ENCODE results near the gene STOM.
"Not testable (repeated sequence)": the region's sequence is repeated elsewhere in the genome, so short reads cannot be mapped to it uniquely, and the experiment has no call there.

Gene STOM

DNA sequence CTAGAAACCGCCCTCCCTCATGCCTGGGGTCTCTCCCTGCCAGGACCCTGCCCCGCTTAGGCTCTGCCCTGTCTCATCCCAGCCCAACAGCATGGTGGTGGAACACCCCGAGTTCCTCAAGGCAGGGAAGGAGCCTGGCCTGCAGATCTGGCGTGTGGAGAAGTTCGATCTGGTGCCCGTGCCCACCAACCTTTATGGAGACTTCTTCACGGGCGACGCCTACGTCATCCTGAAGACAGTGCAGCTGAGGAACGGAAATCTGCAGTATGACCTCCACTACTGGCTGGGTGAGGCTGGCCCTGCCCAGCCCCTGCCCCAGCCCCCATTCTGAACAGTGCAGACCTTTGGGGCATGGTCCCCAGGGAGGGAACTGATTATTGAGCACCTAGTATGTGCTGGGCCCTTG lies 68.2 kb downstream of the STOM start:
- DNase-seq (ENCODE audit: low read depth in 2 of 3, low spot score in 1 of 3), result no peak

DNA sequence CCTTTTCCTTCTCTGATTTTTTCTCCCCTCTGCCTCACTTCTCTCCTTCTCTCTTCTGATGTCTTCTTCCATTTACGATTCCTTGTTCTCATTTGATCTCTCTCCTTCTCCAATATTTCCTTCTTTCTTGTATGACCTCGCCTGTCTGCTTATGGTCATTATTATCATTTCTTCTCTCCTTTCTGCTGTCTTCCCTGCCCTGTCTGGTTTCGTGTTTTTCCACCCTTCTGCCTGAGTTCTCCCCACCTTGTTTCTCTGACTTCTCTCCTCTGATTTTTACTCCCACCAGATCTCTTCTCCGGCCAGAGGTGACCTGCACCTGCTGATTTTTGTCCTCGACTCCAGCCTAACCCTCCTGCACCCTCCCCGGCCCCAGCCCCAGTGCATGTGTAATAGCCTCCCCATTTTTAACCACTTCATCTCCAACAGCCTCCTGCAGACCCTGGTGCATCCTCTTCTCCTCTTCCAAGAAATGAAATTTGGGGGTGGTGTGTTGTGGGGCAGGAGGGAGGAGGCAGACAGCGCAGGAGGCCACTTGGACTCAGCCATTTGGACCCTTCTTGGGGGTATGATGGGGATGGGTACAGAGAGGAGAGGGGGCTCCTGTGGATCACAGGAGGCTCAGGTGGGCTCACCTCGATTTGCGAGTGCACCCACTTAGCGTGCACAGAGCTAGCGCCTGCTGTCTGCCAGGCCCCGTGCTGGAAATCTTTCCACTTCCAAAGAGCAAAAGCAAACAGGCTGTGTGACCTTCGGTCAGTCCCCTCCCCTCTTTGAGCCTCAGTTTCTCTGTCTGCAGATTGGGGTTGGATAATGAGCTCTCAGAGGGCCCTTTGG lies 69.5 kb downstream of the STOM start:
- no peak for DNase-seq (ENCODE audit: low read depth in 2 of 3, low spot score in 1 of 3)

DNA sequence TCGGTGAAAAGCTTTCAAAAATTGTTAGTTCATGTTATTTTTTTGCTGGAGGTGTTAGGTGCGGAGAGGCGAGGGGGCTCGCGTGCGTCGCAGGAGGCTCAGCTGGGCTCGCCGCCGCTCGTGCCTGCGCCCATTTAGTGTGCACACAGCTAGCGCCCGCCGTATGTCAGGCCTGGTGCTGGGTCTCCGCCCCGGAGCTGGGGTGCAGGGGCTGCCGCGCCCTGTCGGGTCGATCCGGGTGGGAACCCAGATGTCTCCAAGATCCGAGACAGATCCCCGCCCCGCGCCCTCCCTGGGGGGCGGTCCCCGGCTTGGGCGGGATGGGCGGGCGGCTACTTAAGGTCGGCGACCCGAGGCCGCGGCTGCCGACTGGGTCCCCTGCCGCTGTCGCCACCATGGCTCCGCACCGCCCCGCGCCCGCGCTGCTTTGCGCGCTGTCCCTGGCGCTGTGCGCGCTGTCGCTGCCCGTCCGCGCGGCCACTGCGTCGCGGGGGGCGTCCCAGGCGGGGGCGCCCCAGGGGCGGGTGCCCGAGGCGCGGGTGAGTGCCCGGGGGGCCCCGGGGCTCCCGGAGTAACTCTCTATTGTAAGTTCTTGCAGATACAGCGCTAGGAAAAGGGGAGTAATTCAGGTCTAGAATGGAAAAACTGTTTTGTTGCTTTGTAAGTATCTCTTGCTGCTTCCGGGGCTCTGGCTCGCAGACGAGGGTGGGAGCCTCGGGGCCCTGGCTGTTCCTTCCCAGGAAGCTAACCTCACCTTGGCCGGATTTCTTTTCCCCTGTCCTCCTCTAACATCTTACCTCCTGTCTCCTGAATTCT lies 70.4 kb downstream of the STOM start:
- DNase-seq (ENCODE audit: low read depth in 2 of 3, low spot score in 1 of 3), result no peak

DNA sequence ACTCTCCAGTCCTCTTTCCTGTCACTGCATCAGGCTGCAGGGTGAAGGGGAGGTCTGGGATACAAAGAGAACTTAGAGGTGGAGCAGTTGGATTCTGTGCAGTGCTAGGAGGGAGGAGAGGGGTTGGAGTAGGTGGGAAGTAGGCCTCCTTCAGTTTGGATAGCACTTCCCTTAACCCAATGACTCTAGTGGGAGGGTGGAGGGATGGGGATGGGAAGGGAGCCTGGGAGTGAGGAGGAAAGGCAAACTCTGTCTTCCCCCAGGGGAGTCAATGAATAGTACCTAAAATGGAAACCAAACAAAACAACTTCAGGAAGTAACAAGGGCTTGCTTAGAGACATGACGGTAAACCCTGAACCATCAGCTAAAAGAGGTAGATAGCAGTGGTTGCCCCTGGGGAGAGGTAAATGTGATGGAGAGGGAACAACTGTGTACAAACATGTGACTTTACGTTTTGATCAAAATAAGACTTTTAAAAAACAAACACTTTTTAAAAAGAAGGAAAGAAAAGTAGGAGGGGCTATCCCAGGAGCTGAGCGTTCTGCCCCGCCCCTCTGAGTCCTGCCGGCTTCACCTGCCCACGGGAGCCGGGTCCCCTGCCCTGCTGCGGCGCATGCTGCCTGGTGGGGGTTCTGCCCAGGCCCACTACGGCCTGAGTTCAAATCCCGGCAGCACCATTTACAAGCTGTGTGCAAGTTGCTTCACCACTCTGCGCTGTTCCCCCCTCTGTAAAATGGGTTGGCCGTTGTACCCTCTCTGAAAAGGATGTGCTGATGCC lies 71.2 kb downstream of the STOM start:
- DNase-seq (ENCODE audit: low read depth in 2 of 3, low spot score in 1 of 3), result no peak

DNA sequence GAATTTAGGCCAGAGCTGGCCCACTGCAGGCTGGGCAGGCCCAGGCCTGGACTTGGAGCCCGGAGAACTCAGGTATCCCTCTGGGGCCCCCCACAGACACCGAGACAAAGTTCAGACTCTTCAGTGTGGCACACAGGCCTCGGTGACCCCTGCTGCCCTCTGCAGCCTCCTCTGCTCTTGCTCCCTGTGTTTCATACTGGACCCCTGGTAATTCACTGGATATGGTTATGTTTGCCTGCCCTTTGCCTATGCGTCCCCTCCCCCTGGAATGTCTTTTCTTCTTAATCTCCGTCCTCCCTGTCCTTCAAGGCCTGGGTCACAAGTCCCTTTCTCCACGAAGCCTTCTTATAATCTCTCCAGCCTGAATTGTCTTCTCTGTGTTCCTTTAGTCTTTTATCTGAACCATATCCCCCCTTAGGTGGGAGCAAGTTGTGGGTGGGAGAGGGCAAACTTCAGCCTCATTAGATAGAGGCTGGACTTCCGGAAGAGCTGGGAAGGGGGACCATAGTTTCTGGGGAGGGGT lies 72.0 kb downstream of the STOM start:
- DNase-seq (ENCODE audit: low read depth in 2 of 3, low spot score in 1 of 3), result no peak

DNA sequence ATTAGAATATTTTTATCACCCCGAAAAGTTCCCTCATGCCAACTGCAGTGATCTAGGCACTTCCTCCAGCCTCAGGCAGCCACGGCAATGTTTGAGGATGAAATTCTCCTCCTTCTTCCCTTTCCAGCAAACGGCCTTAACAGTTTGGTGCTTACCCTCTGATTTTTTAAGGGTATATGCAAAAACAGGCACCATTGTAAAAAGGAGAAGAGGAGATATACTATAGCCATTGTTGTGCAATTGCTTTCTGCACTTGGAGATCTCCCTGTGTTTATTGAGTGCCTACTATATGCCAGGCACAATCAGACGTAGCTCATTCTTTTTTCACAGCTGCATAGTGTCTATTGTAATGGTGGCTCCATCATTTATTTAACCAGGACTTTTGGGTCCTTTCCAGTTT lies 72.7 kb downstream of the STOM start:
- no peak for DNase-seq (ENCODE audit: low read depth in 2 of 3, low spot score in 1 of 3)

DNA sequence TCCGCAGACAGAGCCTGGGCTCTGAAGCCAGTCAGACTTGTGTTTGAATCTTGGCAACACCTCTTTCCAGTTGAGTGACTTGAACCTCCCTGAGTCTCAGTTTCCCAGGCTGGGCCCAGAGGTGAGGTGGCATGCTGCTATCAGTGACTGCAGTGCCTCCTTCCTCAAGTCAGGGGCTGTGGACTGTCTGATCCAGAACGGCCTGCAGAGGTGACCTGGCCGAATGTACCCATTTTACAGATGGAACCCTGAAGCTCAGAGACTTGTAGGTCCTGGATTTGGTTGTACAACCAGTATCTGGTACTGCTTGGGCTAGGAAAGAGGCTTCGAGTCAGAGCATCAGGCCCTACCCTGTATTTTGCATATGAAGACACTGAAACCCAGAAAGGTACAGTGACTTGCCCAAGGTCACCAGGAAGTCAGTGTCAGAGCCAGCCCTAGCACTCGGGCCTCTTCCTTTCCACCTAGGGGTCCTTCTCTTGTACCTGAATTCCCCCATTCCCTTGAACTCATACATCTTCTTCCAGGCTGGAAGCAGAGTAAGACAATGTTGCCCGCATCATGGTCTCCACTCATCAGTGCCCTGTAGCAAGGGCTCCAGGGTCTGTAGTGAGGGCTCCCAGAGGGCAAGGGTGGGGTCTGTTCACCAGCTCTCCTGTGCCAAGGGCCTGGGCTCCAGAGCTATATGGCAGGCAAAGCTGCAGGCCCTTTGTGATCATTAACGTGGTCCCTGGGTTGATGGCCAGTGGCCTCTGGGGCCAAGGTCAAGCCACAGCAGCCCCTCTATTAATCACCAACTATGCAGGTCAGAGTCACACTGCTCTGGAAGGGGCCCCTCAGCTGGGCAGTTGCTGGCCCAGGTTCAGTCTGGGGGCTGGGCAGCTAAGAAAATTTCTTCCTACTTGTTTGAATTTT lies 73.6 kb downstream of the STOM start:
- no peak for DNase-seq (ENCODE audit: low read depth in 2 of 3, low spot score in 1 of 3)

DNA sequence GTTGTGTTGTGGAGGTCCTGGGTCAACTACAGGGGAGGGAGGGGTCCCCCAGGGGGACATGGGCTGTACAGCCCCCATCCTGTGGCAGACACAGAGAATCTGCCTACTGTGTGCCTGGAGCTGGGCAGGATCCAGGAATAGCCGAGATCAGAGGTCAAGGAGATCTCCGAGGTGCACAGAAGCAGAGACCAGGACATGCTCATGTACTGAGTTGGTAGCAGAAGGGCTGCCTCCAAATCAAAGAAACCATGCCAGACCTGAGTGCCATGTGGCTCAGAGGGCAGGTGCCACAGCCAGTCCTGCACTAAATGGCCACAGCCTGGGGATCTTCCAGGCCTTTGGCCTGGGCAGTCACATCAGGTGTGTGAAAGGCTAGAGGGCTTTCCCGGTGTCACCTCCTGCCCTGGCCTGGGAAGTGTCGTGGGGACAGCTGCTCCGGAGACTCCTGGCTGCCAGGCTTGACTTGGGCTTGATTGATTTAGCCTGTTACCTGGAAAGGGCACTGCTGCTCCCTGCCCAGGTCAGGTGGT lies 74.3 kb downstream of the STOM start:
- no peak for DNase-seq (ENCODE audit: low read depth in 2 of 3, low spot score in 1 of 3)

DNA sequence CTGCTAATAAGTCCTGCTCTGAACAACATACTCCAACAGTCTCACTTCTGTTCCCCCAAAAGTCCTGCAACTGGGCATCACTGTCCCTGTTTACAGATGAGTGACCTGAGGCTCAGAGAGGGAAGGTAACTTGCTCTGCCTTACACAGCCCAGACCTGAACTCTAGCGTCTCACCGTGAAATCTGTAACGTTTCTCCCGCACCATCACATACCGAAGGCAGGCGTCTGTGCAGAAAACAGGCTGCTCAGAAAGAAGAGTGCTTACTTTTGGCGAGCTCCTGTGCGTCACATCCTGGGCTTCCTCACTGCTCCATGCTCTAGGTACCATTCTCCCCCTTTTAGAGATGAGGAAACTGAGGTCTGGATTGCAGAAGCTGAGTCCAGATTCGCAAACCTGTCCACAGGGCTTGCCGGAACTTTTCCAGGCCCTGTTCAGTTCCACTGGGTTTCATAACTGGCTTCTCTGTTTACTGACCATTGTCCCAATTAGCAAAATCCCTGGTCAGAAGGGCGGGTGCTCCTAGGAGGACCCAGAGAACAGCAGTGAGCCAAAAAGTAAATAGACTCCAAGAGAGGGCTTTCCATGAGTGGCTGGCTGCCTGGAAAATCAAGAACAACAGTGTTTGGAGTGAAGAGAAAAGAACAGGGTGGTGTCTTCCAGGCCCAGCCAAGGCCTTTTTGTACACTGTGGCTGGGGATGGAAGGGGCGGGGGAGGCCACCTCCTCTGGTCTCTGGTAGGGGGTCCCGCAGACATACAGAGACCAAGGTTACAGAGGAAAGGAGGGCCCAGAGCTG lies 75.0 kb downstream of the STOM start:
- no peak for DNase-seq (ENCODE audit: low read depth in 2 of 3, low spot score in 1 of 3)

DNA sequence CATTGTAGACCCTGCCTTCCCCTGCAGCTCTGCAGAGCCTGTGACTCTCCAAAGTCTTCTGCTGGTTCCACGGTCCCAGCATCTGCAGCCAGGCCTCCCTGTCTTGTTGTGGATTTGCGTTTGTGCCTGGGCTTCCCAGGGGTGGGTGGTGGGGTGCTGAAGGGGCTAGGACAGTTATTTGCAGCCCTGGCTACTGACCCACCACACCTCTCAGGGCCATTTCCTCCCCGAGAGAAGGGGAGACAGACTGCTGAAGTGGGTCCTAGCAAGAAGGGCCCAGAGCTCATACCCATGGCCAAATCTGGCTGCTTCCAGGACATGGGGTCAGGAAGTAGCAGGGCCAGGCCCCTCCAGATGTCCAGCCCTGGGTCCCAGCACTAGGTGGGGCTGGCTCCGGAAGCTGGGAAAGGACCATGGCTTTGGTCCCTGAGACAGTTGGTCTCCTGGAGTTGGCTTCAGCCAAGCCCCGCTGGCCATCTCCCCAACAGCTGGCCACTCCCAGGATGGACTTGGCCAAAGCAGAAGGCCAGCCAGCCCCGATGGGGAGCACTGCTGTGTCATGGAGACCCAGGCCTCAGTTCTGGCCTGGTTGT lies 75.8 kb downstream of the STOM start:
- no peak for DNase-seq (ENCODE audit: low read depth in 2 of 3, low spot score in 1 of 3)

DNA sequence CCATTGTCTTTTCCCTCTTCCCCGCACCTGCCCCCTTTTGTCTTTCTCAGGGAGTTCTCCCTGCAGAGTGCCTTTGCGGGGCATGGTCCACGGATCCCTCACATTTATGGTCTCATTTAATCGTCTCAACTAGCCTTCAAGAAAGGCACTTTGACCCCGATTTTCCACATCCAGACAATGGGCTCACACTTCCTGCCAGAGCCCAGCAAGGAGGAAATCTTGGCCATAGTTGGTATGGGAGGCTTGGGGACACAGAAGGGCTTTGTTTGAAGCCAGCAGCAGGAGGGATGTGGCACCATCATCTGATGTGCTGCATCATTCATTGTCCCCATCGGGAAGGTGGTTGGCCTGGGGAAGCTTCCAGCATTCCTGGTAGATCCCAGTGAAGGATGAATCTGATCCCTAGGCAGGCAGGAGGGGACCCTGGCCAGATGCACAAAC lies 77.2 kb downstream of the STOM start:
- DNase-seq (ENCODE audit: low read depth in 2 of 3, low spot score in 1 of 3), result no peak

DNA sequence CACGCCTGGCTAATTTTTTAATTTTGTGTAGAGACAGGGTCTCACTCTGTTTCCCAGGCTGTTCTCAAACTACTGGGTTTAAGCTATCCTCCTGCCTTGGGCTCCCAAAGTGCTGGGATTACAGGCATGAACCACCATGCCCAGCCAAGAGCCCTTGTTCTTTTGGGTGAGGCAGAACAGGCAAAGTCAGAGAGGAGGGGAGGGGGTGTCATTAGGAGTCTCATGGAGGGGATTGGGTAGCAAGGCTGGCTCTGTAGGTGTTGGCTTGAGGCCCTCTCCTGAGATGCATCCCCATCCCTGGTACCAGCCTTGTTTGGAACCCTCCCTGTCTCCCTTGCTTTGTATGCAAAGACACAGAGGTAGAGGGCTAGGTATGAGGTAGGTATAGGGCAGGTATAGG lies 78.0 kb downstream of the STOM start:
- DNase-seq (ENCODE audit: low read depth in 2 of 3, low spot score in 1 of 3), result no peak

DNA sequence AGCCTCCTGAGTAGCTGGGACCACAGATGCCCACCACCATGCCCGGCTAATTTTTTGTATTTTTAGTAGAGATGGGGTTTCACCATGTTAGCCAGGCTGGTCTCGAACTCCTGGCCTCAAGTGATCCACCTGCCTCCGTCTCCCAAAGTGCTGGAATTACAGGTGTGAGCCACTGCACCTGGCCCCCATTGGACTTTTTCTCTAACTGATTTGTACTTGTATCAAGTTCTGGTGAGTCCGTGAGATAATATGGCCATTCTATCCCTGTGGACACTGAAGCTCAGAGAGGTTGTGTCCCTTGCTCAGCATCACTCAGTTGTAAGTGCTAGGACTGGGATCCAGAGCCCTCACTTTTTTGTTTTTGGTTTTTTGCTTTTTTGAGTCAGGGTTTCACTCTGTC lies 78.5 kb downstream of the STOM start:
- DNase-seq (ENCODE audit: low read depth in 2 of 3, low spot score in 1 of 3), result not testable (repeated sequence)

DNA sequence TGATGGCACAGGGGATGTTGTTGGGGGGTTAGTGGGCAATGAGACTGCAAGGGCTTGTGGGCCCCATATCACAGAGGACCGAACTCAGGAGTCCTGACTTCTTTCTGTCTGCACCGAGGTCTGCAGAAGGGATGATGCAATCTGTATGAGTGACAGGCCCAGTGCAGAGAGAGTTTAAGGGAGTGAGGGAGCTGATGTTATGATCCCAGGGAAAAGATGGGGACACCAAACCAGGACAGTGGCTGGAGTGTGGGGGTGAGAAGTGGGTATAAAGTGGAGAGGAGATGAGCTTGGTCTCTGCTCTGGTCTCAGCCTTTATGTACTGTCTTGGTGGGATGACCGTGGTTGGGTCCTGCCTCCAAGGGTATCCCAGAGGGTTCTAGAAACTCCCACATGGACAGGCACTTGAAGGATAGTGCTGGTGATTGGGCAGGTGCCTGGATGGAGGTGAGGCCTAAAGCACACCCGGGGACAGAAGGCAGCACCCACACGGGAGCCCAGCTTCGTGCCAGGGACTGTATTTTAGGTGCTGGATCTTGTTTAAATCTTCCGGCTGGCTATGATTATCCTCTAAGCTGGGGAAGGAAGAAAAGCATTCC lies 80.2 kb downstream of the STOM start:
- DNase-seq (ENCODE audit: low read depth in 2 of 3, low spot score in 1 of 3), result no peak

DNA sequence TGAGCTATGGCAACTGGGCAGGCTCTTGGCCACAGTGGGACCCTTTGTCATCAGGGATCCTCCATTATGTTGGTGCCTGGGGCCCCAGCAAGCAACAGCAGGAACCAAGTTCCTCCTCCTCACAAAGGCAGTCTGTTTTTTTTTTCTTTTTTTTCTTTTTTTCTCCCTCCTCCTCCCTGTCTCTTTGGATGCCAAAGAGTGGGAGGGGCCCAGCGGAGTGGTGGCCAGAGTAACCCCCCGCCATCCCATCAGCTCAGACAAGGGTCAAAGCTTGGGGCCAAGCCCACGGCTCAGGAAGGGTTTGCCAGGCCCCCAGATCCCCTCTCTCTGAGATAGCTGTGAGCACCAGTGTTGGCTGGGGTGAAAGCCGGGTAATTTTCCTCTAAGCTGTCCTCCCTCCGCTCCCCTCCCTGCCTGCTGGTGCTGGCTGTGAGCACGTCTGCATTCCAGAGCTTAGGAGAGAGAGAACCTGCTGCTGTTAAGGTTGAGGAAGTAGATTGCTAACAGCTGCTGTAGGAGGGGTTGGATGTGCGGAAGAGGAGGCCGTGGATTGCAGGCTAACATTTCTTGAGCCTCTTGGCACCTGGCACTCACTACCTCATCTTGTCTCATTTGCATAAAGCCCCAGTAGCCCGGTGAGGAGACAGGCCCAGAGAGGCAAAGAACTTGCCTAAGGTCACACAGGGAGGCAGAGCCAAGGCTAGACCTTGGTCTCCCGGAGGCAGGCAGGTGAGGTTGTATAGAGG lies 80.9 kb downstream of the STOM start:
- DNase-seq (ENCODE audit: low read depth in 2 of 3, low spot score in 1 of 3), result no peak

Data from stimulated activated CD4-positive, alpha-beta T cell treated with anti-CD3 and anti-CD28 coated beads, Interleukin-12 subunit alpha, Interleukin-12 subunit beta, amount 100 ng/mL, for 48 hours (primary cell).